Breast epithelium (tissue), 3 donors: ENCODE measurements around the gene HSF5.

Experiments used
- POLR2A ChIP-seq: fragments of 450-650 bp; IDR thresholded peaks from one replicate; pipeline ENCODE4 v1.6.1; 2016; ENCODE audit warnings: antibody characterized with exemption, mild to moderate bottlenecking, moderate library complexity
- POLR2AphosphoS5 ChIP-seq, 3 donors: sonication (generic); formaldehyde crosslinking; IDR thresholded peaks; one replicate each; pipeline ENCODE4 v1.6.1; 2017; ENCODE audit warnings: antibody characterized with exemption in 3 of 3
- TF ChIP-seq, protein P1 (sequence below), 3 donors: fragments of 450-650 bp; IDR thresholded peaks; one replicate each; pipeline ENCODE4 v1.5.1; 2016 to 2017; ENCODE audit warnings: antibody characterized with exemption in 3 of 3, mild to moderate bottlenecking in 3 of 3, moderate library complexity in 3 of 3

DNA sequence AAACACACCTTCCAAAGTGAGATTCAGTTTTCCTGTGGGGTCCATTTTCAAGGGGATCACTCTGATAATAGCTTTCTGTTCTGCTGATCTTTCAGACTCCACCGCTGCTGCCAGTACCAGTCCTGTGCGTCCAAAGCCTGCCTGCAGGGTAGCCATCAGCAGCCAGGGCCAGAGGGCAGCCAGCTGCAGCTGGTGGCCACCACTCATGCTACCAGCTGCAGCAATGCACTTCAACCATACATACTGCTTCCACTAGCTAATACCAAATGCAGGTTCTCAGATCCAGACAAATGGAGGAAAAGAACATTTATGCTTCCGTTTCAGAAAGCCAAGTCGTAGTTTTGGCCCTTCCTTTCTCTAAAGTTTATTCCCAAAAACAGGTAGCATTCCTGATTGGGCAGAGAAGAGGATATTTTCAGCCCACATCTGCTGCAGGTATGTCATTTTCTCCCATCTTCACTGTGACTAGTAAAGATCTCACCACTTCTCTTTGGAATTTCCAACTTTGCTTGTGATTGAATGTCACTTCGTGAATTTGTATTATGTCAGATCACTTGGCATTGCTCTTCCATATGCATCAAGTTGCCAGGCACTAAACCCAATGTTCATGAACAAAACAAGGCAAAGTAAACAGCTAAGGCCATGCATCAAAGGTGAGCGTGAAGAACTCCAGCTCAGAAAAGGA is 72.7 kb downstream of the HSF5 start:
- TF ChIP-seq POLR2A (no peak), POLR2AphosphoS5 (IDR thresholded peaks at IDR 0.05) (no peak)
- TF ChIP-seq, protein P1, sequence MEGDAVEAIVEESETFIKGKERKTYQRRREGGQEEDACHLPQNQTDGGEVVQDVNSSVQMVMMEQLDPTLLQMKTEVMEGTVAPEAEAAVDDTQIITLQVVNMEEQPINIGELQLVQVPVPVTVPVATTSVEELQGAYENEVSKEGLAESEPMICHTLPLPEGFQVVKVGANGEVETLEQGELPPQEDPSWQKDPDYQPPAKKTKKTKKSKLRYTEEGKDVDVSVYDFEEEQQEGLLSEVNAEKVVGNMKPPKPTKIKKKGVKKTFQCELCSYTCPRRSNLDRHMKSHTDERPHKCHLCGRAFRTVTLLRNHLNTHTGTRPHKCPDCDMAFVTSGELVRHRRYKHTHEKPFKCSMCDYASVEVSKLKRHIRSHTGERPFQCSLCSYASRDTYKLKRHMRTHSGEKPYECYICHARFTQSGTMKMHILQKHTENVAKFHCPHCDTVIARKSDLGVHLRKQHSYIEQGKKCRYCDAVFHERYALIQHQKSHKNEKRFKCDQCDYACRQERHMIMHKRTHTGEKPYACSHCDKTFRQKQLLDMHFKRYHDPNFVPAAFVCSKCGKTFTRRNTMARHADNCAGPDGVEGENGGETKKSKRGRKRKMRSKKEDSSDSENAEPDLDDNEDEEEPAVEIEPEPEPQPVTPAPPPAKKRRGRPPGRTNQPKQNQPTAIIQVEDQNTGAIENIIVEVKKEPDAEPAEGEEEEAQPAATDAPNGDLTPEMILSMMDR (IDR thresholded peaks at IDR 0.05) = no peak
